ENCODE measurements around the gene GSE1. TPM values are rescaled to one million over a fixed set of nuclear protein-coding genes. Genes with fewer than 3 reads are reported as not detected.

Gene GSE1
- total and polyA plus RNA-seq, 2 experiments from 2014 or later, result 32.4 to 135 TPM

GRCh38 chr16:85627526-85628264, 14.6 kb downstream of the GSE1 start:
- Histone ChIP-seq H3K4me3 (no peak overlapping the region), H2AFZ (no peak overlapping the region), H3K36me3 (ENCODE audit: insufficient read depth) (no peaks in the 10 kb centered on the region), H3K27me3 (ENCODE audit: insufficient read depth) (no peaks in the 10 kb centered on the region), H3K79me2 (replicated peaks; ENCODE audit: insufficient read depth) (peaks cover 100% of the 10 kb centered on the region), H3K9me2 (ENCODE audit: insufficient read depth) (no peaks in the 10 kb centered on the region), H3K4me2 (no peak overlapping the region), H3F3A (replicated peaks; ENCODE audit: low read depth) (peaks cover 13% of the 10 kb centered on the region; the same call in 1 of the 2 replicates), H3K4me1 (ENCODE audit: insufficient read depth) (peaks cover 16% of the 10 kb centered on the region; the same call in 1 of the 2 replicates), H3K27ac (ENCODE audit: low read depth) (no peak overlapping the region), H4K20me1 (replicated peaks; ENCODE audit: insufficient read depth) (peaks cover 81% of the 10 kb centered on the region)
- Mint-ChIP-seq H3K4me1 (peaks cover 48% of the 10 kb centered on the region), H3K27ac (no peak overlapping the region), H3K27me3 (ENCODE audit: insufficient read depth, low read depth, poor library complexity) (peaks cover 19% of the 10 kb centered on the region), H3K4me3 (no peak overlapping the region), H3K36me3 (ENCODE audit: low read depth) (peaks cover 31% of the 10 kb centered on the region), H3K9me3 (peaks cover 15% of the 10 kb centered on the region)
- DNase-seq (ENCODE audit: low spot score), result no peak
- ATAC-seq, result no peak
- TF ChIP-seq NANOG (IDR thresholded peaks at IDR 0.05; ENCODE audit: borderline replicate concordance) (no peak), ZNF462 (CRISPR knock-in tag; IDR thresholded peaks at IDR 0.05) (no peak), EZH2 (IDR thresholded peaks at IDR 0.05; ENCODE audit: low read depth, unreplicated experiment) (no peak), ETS1 (IDR thresholded peaks at IDR 0.05) (no peak), POLR2AphosphoS5 (IDR thresholded peaks at IDR 0.05; ENCODE audit: low read depth) (no peak), EZH2phosphoT487 (IDR thresholded peaks at IDR 0.05; ENCODE audit: unreplicated experiment) (no peak), REST (IDR thresholded peaks at IDR 0.05; ENCODE audit: unreplicated experiment) (no peak), JUNB (IDR thresholded peaks at IDR 0.05; ENCODE audit: unreplicated experiment) (no peak), ZNF114 (CRISPR knock-in tag; IDR thresholded peaks at IDR 0.05) (no peak), CREB1 (CRISPR knock-in tag; IDR thresholded peaks at IDR 0.05; ENCODE audit: low read depth) (no peak), STAT1 (IDR thresholded peaks at IDR 0.05; ENCODE audit: unreplicated experiment) (no peak), ZNF331 (CRISPR knock-in tag; IDR thresholded peaks at IDR 0.05; ENCODE audit: low read depth) (no peak), CTCF (conservative IDR thresholded peaks at IDR 0.05; ENCODE audit: low read depth in 2 of 2) (no peak)
